Keratinocyte (primary cell): ENCODE measurements around the gene ZBTB38. TPM values are rescaled to one million over a fixed set of nuclear protein-coding genes. Genes with fewer than 3 reads are reported as not detected.

Experiments used
- DNase-seq: peaks from one replicate; pipeline ENCODE4 v3.0.0-alpha.2; 2011; ENCODE audit warnings: low read depth, missing footprints, low spot score
- FAIRE-seq: peaks from 2 replicates; lab custom pipeline; 2011; peaks lifted over from hg19 to GRCh38; lab: Jason Lieb, UNC
- H2AFZ ChIP-seq: 2 replicates; pipeline ENCODE4 v1.6.0; 2012; ENCODE audit warnings: low read length, control low read depth, inconsistent platforms; ENCODE audit not compliant: control insufficient read depth
- H3K27ac ChIP-seq: 2 replicates; pipeline ENCODE4 v1.5.1; 2011; ENCODE audit warnings: low read length; ENCODE audit not compliant: control insufficient read depth, insufficient read depth
- H3K27me3 ChIP-seq: 3 replicates; pipeline ENCODE4 v1.6.0; 2011; ENCODE audit warnings: low read length; ENCODE audit not compliant: control insufficient read depth, insufficient read depth; ENCODE audit errors: extremely low read depth
- H3K36me3 ChIP-seq, 2 experiments: 2 replicates in 1 of 2; 3 replicates in 1 of 2; pipeline ENCODE4 v1.5.1; 2011; ENCODE audit warnings: low read length in 2 of 2, mild to moderate bottlenecking in 1 of 2; ENCODE audit not compliant: control insufficient read depth in 2 of 2, insufficient read depth in 2 of 2; ENCODE audit errors: extremely low read depth in 1 of 2
- H3K4me1 ChIP-seq: 3 replicates; pipeline ENCODE4 v1.5.1; 2011; ENCODE audit warnings: low read length; ENCODE audit not compliant: control insufficient read depth, insufficient read depth; ENCODE audit errors: extremely low read depth
- H3K4me2 ChIP-seq: 3 replicates; pipeline ENCODE4 v1.6.0; 2011; ENCODE audit warnings: low read depth, low read length; ENCODE audit not compliant: control insufficient read depth, insufficient read depth; ENCODE audit errors: extremely low read depth
- H3K4me3 ChIP-seq, 3 experiments: fragments of 200-600 bp in 1 of 3; sonication (generic) in 1 of 3; 2 replicates in 2 of 3; 3 replicates in 1 of 3; pipeline ENCODE4 v1.5.1; 2011 to 2016; ENCODE audit warnings: low read length in 3 of 3, mild to moderate bottlenecking in 3 of 3, control low read depth in 2 of 3, inconsistent platforms in 1 of 3, low read depth in 1 of 3, mixed read lengths in 1 of 3, mixed run types in 1 of 3, moderate library complexity in 1 of 3; ENCODE audit not compliant: control insufficient read depth in 2 of 3, insufficient read depth in 2 of 3; ENCODE audit errors: extremely low read depth in 1 of 3
- H3K79me2 ChIP-seq: 2 replicates; pipeline ENCODE4 v1.6.0; 2012; ENCODE audit warnings: low read length; ENCODE audit not compliant: control insufficient read depth, insufficient read depth
- H3K9ac ChIP-seq: 3 replicates; pipeline ENCODE4 v1.6.0; 2011; ENCODE audit warnings: low read length; ENCODE audit not compliant: control insufficient read depth, insufficient read depth; ENCODE audit errors: extremely low read depth
- H3K9me1 ChIP-seq: 3 replicates; pipeline ENCODE4 v1.6.0; 2011; ENCODE audit warnings: low read length; ENCODE audit not compliant: control insufficient read depth, insufficient read depth; ENCODE audit errors: extremely low read depth
- H3K9me3 ChIP-seq: 2 replicates; pipeline ENCODE4 v1.5.1; 2012; ENCODE audit warnings: low read depth, low read length; ENCODE audit not compliant: control insufficient read depth
- H4K20me1 ChIP-seq: 3 replicates; pipeline ENCODE4 v1.6.0; 2011; ENCODE audit warnings: low read length; ENCODE audit not compliant: control insufficient read depth, insufficient read depth; ENCODE audit errors: extremely low read depth
- CTCF ChIP-seq, 3 experiments: IDR thresholded peaks in 1 of 3; conservative IDR thresholded peaks in 1 of 3; optimal IDR thresholded peaks in 1 of 3; 2 replicates in 2 of 3; 3 replicates in 1 of 3; pipeline versions ENCODE3 to v1.5.1; 2011; ENCODE audit warnings: low read length in 3 of 3, mild to moderate bottlenecking in 3 of 3, moderate library complexity in 2 of 3, control low read depth in 1 of 3, inconsistent platforms in 1 of 3; ENCODE audit not compliant: insufficient read depth in 2 of 3; ENCODE audit errors: extremely low read depth in 1 of 3
- EZH2 ChIP-seq: IDR thresholded peaks from one replicate; pipeline ENCODE4 v1.6.1; 2012; ENCODE audit warnings: inconsistent platforms, mild to moderate bottlenecking, low read length, moderate library complexity
- dilution Hi-C: fragments of 300-500 bp; cut with MboI; formaldehyde crosslinking; loops from one replicate; pipeline ENCODE4 v1.7.0; 2020; ENCODE audit warnings: low sequenced_read_pairs; ENCODE audit not compliant: extremely low pct_ligation_motif_present
- polyA plus RNA-seq, 5 experiments: library from polyadenylated mRNA; depleted of rRNA in 3 of 5; stranded (reverse) in 3 of 5; stranded (forward) in 1 of 5; unstranded in 1 of 5; fragments of >200 nt; gene quantifications; 1 replicate in 1 of 5; 2 replicates in 3 of 5; 3 replicates in 1 of 5; pipeline versions ENCODE4 v1.2.1 to v1.2.3, GENCODE V29; 2011 to 2012; ENCODE audit warnings: missing spikeins in 2 of 5, low read depth in 1 of 5, low replicate concordance in 1 of 5

The ZBTB38 gene
- polyA plus RNA-seq, 1 donor (not counting 4 experiments of a cell fraction or from before 2014, with no cell fraction given): 34.9 TPM

DNA sequence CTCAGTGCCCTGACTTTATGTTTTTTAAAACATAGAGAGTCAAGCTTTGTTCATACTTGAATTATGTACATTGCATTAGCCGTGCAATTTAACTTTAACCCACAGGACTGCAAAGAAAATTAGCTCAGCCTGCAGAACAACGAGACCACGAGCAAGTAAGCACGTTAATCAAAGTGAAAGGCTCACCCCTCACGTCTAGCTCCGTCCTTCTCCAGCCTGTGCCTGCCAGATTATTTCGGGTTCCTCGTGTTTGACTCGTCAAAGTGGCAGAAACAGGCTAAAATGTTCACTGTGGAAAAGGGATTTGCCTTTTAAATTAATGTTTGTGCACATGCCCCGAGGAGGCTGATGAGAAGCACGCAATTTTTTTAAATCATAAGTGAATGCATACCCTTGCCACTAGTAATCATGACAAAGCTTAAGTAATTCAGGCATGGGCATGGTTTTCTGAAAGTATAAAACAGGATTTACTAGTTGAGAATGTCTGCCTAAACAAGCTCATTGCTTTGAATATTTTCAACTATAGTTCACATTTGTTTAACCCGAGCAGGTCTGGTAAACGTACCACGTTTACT lies 15.3 kb downstream of the ZBTB38 start:
- Histone ChIP-seq H3K4me2 (peak overlapping the region; percentile 92), H3K79me2 (no peaks in the 10 kb centered on the region), H3K9me3 (no peaks in the 10 kb centered on the region), H3K27me3 (no peaks in the 10 kb centered on the region), H4K20me1 (no peaks in the 10 kb centered on the region), H2AFZ (peak overlapping the region; percentile 79), H3K4me1 (peaks cover 46% of the 10 kb centered on the region), H3K4me3 (peak overlapping the region; percentile 32 to 70 (median 57)), H3K9ac (peak overlapping the region; percentile 67), H3K9me1 (no peaks in the 10 kb centered on the region), H3K36me3 (peaks cover 0 to 6% of the 10 kb centered on the region in 2 experiments), H3K27ac (peak overlapping the region; percentile 90)
- FAIRE-seq (peak; percentile 70), DNase-seq (no peak)
- dilution Hi-C loops: no loop called here
- TF ChIP-seq EZH2 (no peak), CTCF (optimal IDR thresholded peaks at IDR 0.05 in 1 of 3, IDR thresholded peaks at IDR 0.05 in 1 of 3, conservative IDR thresholded peaks at IDR 0.05 in 1 of 3; ENCODE audit: extremely low read depth in 1 of 3, insufficient read depth in 2 of 3, low read length in 3 of 3) (no peak)

DNA sequence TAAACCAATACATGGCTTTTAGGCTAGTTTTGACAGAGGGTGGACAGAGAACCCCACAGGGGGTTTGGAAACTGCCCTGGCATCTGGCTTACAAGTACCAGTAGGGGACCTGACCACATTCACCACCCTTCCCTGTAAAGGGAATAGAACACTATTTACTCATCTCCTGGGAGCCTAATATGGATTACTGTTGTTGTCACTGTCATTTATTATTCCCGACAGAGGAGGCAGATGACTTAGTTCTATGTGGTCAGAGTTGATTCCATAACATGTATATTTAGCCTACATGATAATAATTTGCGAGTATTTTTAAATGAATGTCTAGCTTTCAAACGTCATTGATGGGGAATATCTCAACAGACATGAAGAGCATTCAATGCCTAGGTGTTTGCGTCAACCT lies 15.9 kb downstream of the ZBTB38 start:
- H3K27ac ChIP-seq: peak overlapping the region; percentile 90
- no peaks in the 10 kb centered on the region for H3K9me1 ChIP-seq
- H4K20me1 ChIP-seq: no peaks in the 10 kb centered on the region
- H3K79me2 ChIP-seq: no peaks in the 10 kb centered on the region
- dilution Hi-C loops: no loop called here
- peak overlapping the region; percentile 92 for H3K4me2 ChIP-seq
- FAIRE-seq: no peak
- peak overlapping the region; percentile 79 for H2AFZ ChIP-seq
- H3K9me3 ChIP-seq: no peaks in the 10 kb centered on the region
- H3K4me1 ChIP-seq: peaks cover 51% of the 10 kb centered on the region
- peaks cover 0 to 4% of the 10 kb centered on the region in 2 experiments for H3K36me3 ChIP-seq
- DNase-seq: no peak
- peak overlapping the region in 2 of 3 experiments; percentile 57 to 70 for H3K4me3 ChIP-seq
- TF ChIP-seq EZH2 (no peak), CTCF (optimal IDR thresholded peaks at IDR 0.05 in 1 of 3, IDR thresholded peaks at IDR 0.05 in 1 of 3, conservative IDR thresholded peaks at IDR 0.05 in 1 of 3; ENCODE audit: extremely low read depth in 1 of 3, insufficient read depth in 2 of 3, low read length in 3 of 3) (peak in 1 of 3 experiments; percentile 7)
- H3K27me3 ChIP-seq: no peaks in the 10 kb centered on the region
- H3K9ac ChIP-seq: peak overlapping the region; percentile 67
